H1 (cell line): ENCODE data around the gene OSBPL2. TPM values are rescaled to one million over a fixed set of nuclear protein-coding genes. Genes with fewer than 3 reads are reported as not detected.

Source experiments
- CTCF ChIA-PET: fragments of 300-600 bp; sonication (Branson Sonifier 250); formaldehyde crosslinking; loops from one replicate; lab custom pipeline; 2021; ENCODE audit not compliant: partially characterized antibody; lab: Charles Lee
- POLR2A ChIA-PET: fragments of 300-600 bp; sonication (Branson Sonifier 250); formaldehyde crosslinking; loops from one replicate; lab custom pipeline; 2021; ENCODE audit warnings: inconsistent platforms; ENCODE audit not compliant: partially characterized antibody; lab: Charles Lee
- DNase-seq, 2 experiments: peaks; one replicate each; pipeline versions ENCODE4 v3.0.0 to v3.0.0-alpha.2; 2010 to 2022; ENCODE audit warnings: low spot score in 2 of 2, low read depth in 1 of 2, mixed read lengths in 1 of 2
- FAIRE-seq: peaks from 2 replicates; lab custom pipeline; 2011; peaks lifted over from hg19 to GRCh38; lab: Jason Lieb, UNC
- H2AFZ ChIP-seq: 2 replicates; pipeline ENCODE4 v1.8.1; 2012; ENCODE audit warnings: low read length, inconsistent platforms
- H2AK5ac ChIP-seq: 2 replicates; pipeline ENCODE4 v1.6.1; 2013; ENCODE audit warnings: low read depth, low read length
- H2BK120ac ChIP-seq: replicated peaks from 2 replicates; pipeline ENCODE3; 2013; ENCODE audit warnings: low read depth, low read length, inconsistent platforms
- H2BK12ac ChIP-seq: 2 replicates; pipeline ENCODE4 v1.6.1; 2013; ENCODE audit warnings: low read depth, low read length
- H2BK15ac ChIP-seq: 2 replicates; pipeline ENCODE4 v1.6.1; 2013; ENCODE audit warnings: low read length
- H2BK20ac ChIP-seq: 2 replicates; pipeline ENCODE4 v1.6.1; 2013; ENCODE audit warnings: low read length
- H2BK5ac ChIP-seq: 2 replicates; pipeline ENCODE4 v1.6.1; 2013; ENCODE audit warnings: low read depth, low read length
- H3K14ac ChIP-seq: 2 replicates; pipeline ENCODE4 v1.6.1; 2013; ENCODE audit warnings: inconsistent platforms; ENCODE audit not compliant: insufficient read length
- H3K18ac ChIP-seq: 2 replicates; pipeline ENCODE4 v1.6.1; 2013; ENCODE audit warnings: low read length; ENCODE audit errors: extremely low read depth
- H3K23ac ChIP-seq: 2 replicates; pipeline ENCODE4 v1.6.1; 2013; ENCODE audit warnings: inconsistent platforms; ENCODE audit not compliant: insufficient read length
- H3K23me2 ChIP-seq: 2 replicates; pipeline ENCODE4 v1.6.1; 2013; ENCODE audit warnings: low read depth, low read length
- H3K27ac ChIP-seq: 2 replicates; pipeline ENCODE4 v1.6.1; 2011; ENCODE audit warnings: low read depth, low read length, inconsistent platforms
- H3K27me3 ChIP-seq, 4 experiments: replicated peaks in 1 of 4; 1 replicate in 1 of 4; 2 replicates in 3 of 4; pipeline versions ENCODE4 v1.6.1 to v1.8.1; 2011 to 2013; ENCODE audit warnings: low read length in 3 of 4, mild to moderate bottlenecking in 3 of 4, inconsistent platforms in 2 of 4, mixed read lengths in 2 of 4, moderate library complexity in 1 of 4; ENCODE audit not compliant: control insufficient read depth in 3 of 4, insufficient read depth in 3 of 4; ENCODE audit errors: extremely low read depth in 1 of 4
- H3K36me3 ChIP-seq, 4 experiments: 2 replicates each; pipeline versions ENCODE4 v1.6.1 to v1.8.1; 2011 to 2013; ENCODE audit warnings: mild to moderate bottlenecking in 4 of 4, low read length in 3 of 4, moderate library complexity in 2 of 4, control low read depth in 1 of 4, inconsistent platforms in 1 of 4; ENCODE audit not compliant: insufficient read depth in 4 of 4, control insufficient read depth in 2 of 4
- H3K4ac ChIP-seq: replicated peaks from 2 replicates; pipeline ENCODE3; 2013; ENCODE audit warnings: low read length, low read depth, mixed read lengths, inconsistent platforms; ENCODE audit not compliant: insufficient read length
- H3K4me1 ChIP-seq, 4 experiments: replicated peaks in 1 of 4; 1 replicate in 1 of 4; 2 replicates in 3 of 4; pipeline versions ENCODE4 v1.6.1 to v1.8.1; 2011 to 2013; ENCODE audit warnings: low read length in 3 of 4, inconsistent platforms in 2 of 4, mixed read lengths in 1 of 4; ENCODE audit not compliant: insufficient read depth in 4 of 4, control insufficient read depth in 3 of 4
- H3K4me2 ChIP-seq, 2 experiments: 2 replicates each; pipeline versions ENCODE4 v1.6.1 to v1.8.1; 2011 to 2013; ENCODE audit warnings: low read depth in 2 of 2, low read length in 2 of 2, control low read depth in 1 of 2, inconsistent platforms in 1 of 2, mild to moderate bottlenecking in 1 of 2; ENCODE audit not compliant: insufficient read depth in 1 of 2
- H3K4me3 ChIP-seq, 4 experiments: fragments of 200-600, 300-600 bp in 1 of 4; sonication (generic), shearing (Covaris generic), sonication (Bioruptor Twin) in 1 of 4; 2 replicates each; pipeline versions ENCODE4 v1.5.1 to v1.8.1; 2011 to 2016; ENCODE audit warnings: low read length in 4 of 4, low read depth in 3 of 4, control low read depth in 2 of 4, inconsistent platforms in 2 of 4, mild to moderate bottlenecking in 2 of 4, mixed read lengths in 1 of 4, moderate library complexity in 1 of 4; ENCODE audit not compliant: insufficient read depth in 2 of 4; ENCODE audit errors: extremely low read depth in 1 of 4
- H3K56ac ChIP-seq: replicated peaks from 2 replicates; pipeline ENCODE3; 2013; ENCODE audit warnings: low read depth, mild to moderate bottlenecking, mixed read lengths, low read length, inconsistent platforms; ENCODE audit not compliant: insufficient read length
- H3K79me1 ChIP-seq: 2 replicates; pipeline ENCODE4 v1.6.1; 2013; ENCODE audit warnings: low read depth, low read length, control low read depth
- H3K79me2 ChIP-seq, 2 experiments: 2 replicates each; pipeline versions ENCODE4 v1.6.1 to v1.8.1; 2012 to 2013; ENCODE audit warnings: low read length in 2 of 2, mild to moderate bottlenecking in 2 of 2, inconsistent platforms in 1 of 2; ENCODE audit not compliant: insufficient read depth in 2 of 2, control insufficient read depth in 1 of 2
- H3K9ac ChIP-seq, 4 experiments: replicated peaks in 1 of 4; 1 replicate in 1 of 4; 2 replicates in 3 of 4; pipeline versions ENCODE4 v1.6.1 to v1.8.1; 2011 to 2013; ENCODE audit warnings: low read depth in 3 of 4, low read length in 3 of 4, control low read depth in 2 of 4, mild to moderate bottlenecking in 2 of 4, moderate library complexity in 2 of 4, inconsistent platforms in 1 of 4; ENCODE audit errors: extremely low read depth in 1 of 4
- H3K9me3 ChIP-seq, 2 experiments: 2 replicates each; pipeline versions ENCODE4 v1.6.1 to v1.8.1; 2012 to 2013; ENCODE audit warnings: mild to moderate bottlenecking in 2 of 2, moderate library complexity in 2 of 2, control low read depth in 1 of 2, inconsistent platforms in 1 of 2, low read depth in 1 of 2, low read length in 1 of 2, mixed read lengths in 1 of 2; ENCODE audit not compliant: insufficient read depth in 2 of 2
- H4K20me1 ChIP-seq, 2 experiments: replicated peaks in 1 of 2; 2 replicates each; pipeline versions ENCODE3 to v1.8.1; 2011 to 2013; ENCODE audit warnings: inconsistent platforms in 2 of 2, low read length in 2 of 2, mild to moderate bottlenecking in 1 of 2; ENCODE audit not compliant: insufficient read depth in 2 of 2, control insufficient read depth in 1 of 2
- H4K5ac ChIP-seq: 2 replicates; pipeline ENCODE4 v1.6.1; 2013; ENCODE audit warnings: low read length, low read depth, mixed read lengths, inconsistent platforms; ENCODE audit not compliant: insufficient read length
- H4K8ac ChIP-seq: 2 replicates; pipeline ENCODE4 v1.8.0; 2013; ENCODE audit warnings: mild to moderate bottlenecking, moderate library complexity, low read length, inconsistent platforms; ENCODE audit not compliant: insufficient read depth; ENCODE audit errors: extremely low read depth
- H4K91ac ChIP-seq: replicated peaks from 2 replicates; pipeline ENCODE3; 2013; ENCODE audit warnings: low read length, mixed read lengths, inconsistent platforms; ENCODE audit not compliant: insufficient read length
- EGR1 ChIP-seq: IDR thresholded peaks from 2 replicates; pipeline ENCODE4 v1.6.1; 2011; ENCODE audit warnings: low read depth, low read length, borderline replicate concordance
- FOSL1 ChIP-seq: IDR thresholded peaks from 2 replicates; pipeline ENCODE4 v1.6.1; 2011; ENCODE audit warnings: mild to moderate bottlenecking, low read depth, low read length, moderate library complexity; ENCODE audit not compliant: insufficient read depth
- JUN ChIP-seq: IDR thresholded peaks from 2 replicates; pipeline ENCODE4 v1.6.1; 2011; ENCODE audit warnings: low read depth, mild to moderate bottlenecking, improper control_type of control experiment, low read length
- JUND ChIP-seq: IDR thresholded peaks from 2 replicates; pipeline ENCODE4 v1.6.1; 2011; ENCODE audit warnings: mild to moderate bottlenecking, improper control_type of control experiment, low read length
- KDM1A ChIP-seq: fragments of 200-600, 300-600 bp; sonication (generic); IDR thresholded peaks from 2 replicates; pipeline ENCODE4 v1.7.1; 2016; ENCODE audit warnings: mild to moderate bottlenecking, low read length, borderline replicate concordance
- KDM4A ChIP-seq: IDR thresholded peaks from one replicate; pipeline ENCODE4 v1.7.1; 2012; ENCODE audit warnings: low read depth, mild to moderate bottlenecking, moderate library complexity, low read length, inconsistent platforms; ENCODE audit not compliant: severe bottlenecking
- POLR2AphosphoS5 ChIP-seq: IDR thresholded peaks from 2 replicates; pipeline ENCODE4 v1.6.1; 2011; ENCODE audit warnings: low read depth, low read length
- SIX5 ChIP-seq: IDR thresholded peaks from 2 replicates; pipeline ENCODE4 v1.6.1; 2011; ENCODE audit warnings: mild to moderate bottlenecking, low read depth, low read length
- SP4 ChIP-seq: IDR thresholded peaks from 2 replicates; pipeline ENCODE4 v1.6.1; 2012; ENCODE audit warnings: low read length, inconsistent platforms
- TBP ChIP-seq: IDR thresholded peaks from 2 replicates; pipeline ENCODE4 v1.6.1; 2011; ENCODE audit warnings: low read depth, low read length, improper control_type of control experiment
- TCF12 ChIP-seq: IDR thresholded peaks from 2 replicates; pipeline ENCODE4 v1.6.1; 2011; ENCODE audit warnings: low read depth, mild to moderate bottlenecking, low read length
- TEAD4 ChIP-seq: IDR thresholded peaks from 2 replicates; pipeline ENCODE4 v1.6.1; 2012; ENCODE audit warnings: low read depth, low read length, inconsistent platforms, mixed read lengths
- WGBS, 2 experiments: shearing (Covaris generic) in 1 of 2; methylation state at CpG; one replicate each; pipeline versions ENCODE4 v1.1.6 to v1.1.7; 2013 to 2015; ENCODE audit warnings: low lambda C conversion rate in 2 of 2, mixed read lengths in 2 of 2, inconsistent platforms in 1 of 2, low coverage in 1 of 2, missing lambda C conversion rate in 1 of 2; ENCODE audit not compliant: insufficient replicate concordance in 2 of 2, insufficient coverage in 1 of 2, insufficient read length in 1 of 2; ENCODE audit errors: extremely low coverage in 1 of 2, missing lambda C conversion rate in 1 of 2; 5-methylcytosine and 5-hydroxymethylcytosine counted together
- polyA plus RNA-seq, 7 experiments: library from polyadenylated mRNA; depleted of rRNA in 3 of 7; stranded (reverse) in 5 of 7; unstranded in 2 of 7; fragments of >200 nt in 5 of 7; fragments of 200-250 nt in 2 of 7; gene quantifications; 1 replicate in 5 of 7; 2 replicates in 1 of 7; 4 replicates in 1 of 7; pipeline versions ENCODE4 v1.2.1 to v1.2.3, GENCODE V29; 2011 to 2013; ENCODE audit warnings: missing spikeins in 2 of 7, mixed read lengths in 2 of 7
- total RNA-seq: library from RNA; stranded (reverse); fragmentation: NEBNext Ultra II Directional; extraction: Animal tissue kit (Norgen Biotek cat#: 25700); gene quantifications from 2 replicates; pipeline ENCODE4 v1.2.1, GENCODE V29; 2021
- TF ChIP-seq, protein P1 (sequence below): IDR thresholded peaks from 2 replicates; pipeline ENCODE4 v1.6.1; 2012; ENCODE audit warnings: low read length, inconsistent platforms

Gene OSBPL2
- total and polyA plus RNA-seq, 2 of the 8 experiments (the other 6 are each of a cell fraction or from before 2014, with no cell fraction given), result 11.7 to 42.4 TPM

DNA sequence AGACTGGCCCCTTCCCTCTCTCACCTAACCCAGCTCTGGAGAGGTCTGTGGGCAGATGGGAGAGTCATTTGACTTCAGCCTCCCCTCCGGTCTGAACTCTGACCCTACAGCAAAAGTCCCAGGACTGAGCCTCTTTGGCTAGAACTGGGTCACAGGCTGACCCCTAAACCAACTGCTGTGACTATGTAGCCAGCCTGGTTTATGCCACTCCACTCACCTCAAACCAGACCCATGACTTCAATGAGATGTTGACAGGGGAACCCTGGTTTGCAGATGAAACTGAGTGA, 864 bp upstream of the OSBPL2 start:
- no peak overlapping the region for H3K14ac ChIP-seq
- FAIRE-seq (no peak), DNase-seq (no peak)
- H3K23me2 ChIP-seq, result peaks cover 2% of the 10 kb centered on the region; the same call in 1 of the 2 replicates
- peaks cover 5 to 14% of the 10 kb centered on the region in 2 experiments for H4K20me1 ChIP-seq
- no peak overlapping the region for H3K18ac ChIP-seq
- H4K91ac ChIP-seq, result no peak overlapping the region
- H2BK15ac ChIP-seq, result no peak overlapping the region
- 90% methylated on average over 1 of the region's 1 CpG; no CpG with 5 or more reads in 1 of the 2 experiments for WGBS, 2 experiments
- H2AFZ ChIP-seq, result peak overlapping the region; percentile 85
- no peak overlapping the region for H3K23ac ChIP-seq
- no peak overlapping the region for H4K5ac ChIP-seq
- no peak overlapping the region for H4K8ac ChIP-seq
- no peak overlapping the region for H3K4ac ChIP-seq
- peaks cover 0 to 9% (median 6%) of the 10 kb centered on the region in 4 experiments; a peak in 5 of 7 replicates for H3K4me1 ChIP-seq
- peaks cover 13% of the 10 kb centered on the region; the same call in 1 of the 2 replicates for H3K79me1 ChIP-seq
- no peak overlapping the region for H3K9ac ChIP-seq
- H3K27ac ChIP-seq, result no peak overlapping the region
- H3K4me3 ChIP-seq, result peak overlapping the region in 2 of 4 experiments; percentile 4 to 52; a peak in 2 of 8 replicates
- 0 out of 8 replicates have a peak, but pooled peaks cover 0 to under 1% (median 0%) of the 10 kb centered on the region in 4 experiments for H3K36me3 ChIP-seq
- ChIA-PET POLR2A (interaction anchor here (0.9 to 2.6 kb wide), 4 partner anchors 11 to 116 kb away, joined by 3 to 7 read pairs (median 3); partner anchors contain the start of gene LSM14B), CTCF (no interaction called here)
- no peak overlapping the region for H2BK120ac ChIP-seq
- H2AK5ac ChIP-seq, result no peak overlapping the region
- H3K9me3 ChIP-seq, result peaks cover 0 to 2% of the 10 kb centered on the region in 2 experiments; a peak in 1 of 4 replicates
- H2BK20ac ChIP-seq, result no peak overlapping the region
- no peak overlapping the region for H2BK12ac ChIP-seq
- H3K56ac ChIP-seq, result no peak overlapping the region
- peaks cover 6 to 36% of the 10 kb centered on the region in 2 experiments; a peak in 3 of 4 replicates for H3K79me2 ChIP-seq
- H3K27me3 ChIP-seq, result 0 out of 7 replicates have a peak, but pooled peaks cover 0 to 3% (median 0%) of the 10 kb centered on the region in 4 experiments
- no peak overlapping the region for H2BK5ac ChIP-seq
- peak overlapping the region; percentile 32 to 68; a peak in 2 of 4 replicates for H3K4me2 ChIP-seq
- TF ChIP-seq KDM1A, result no peak
- TF ChIP-seq KDM4A, result no peak
- no peak for TF ChIP-seq FOSL1
- TF ChIP-seq TCF12, result no peak
- no peak for TF ChIP-seq JUN
- TF ChIP-seq SP4, result no peak
- TF ChIP-seq, protein P1, sequence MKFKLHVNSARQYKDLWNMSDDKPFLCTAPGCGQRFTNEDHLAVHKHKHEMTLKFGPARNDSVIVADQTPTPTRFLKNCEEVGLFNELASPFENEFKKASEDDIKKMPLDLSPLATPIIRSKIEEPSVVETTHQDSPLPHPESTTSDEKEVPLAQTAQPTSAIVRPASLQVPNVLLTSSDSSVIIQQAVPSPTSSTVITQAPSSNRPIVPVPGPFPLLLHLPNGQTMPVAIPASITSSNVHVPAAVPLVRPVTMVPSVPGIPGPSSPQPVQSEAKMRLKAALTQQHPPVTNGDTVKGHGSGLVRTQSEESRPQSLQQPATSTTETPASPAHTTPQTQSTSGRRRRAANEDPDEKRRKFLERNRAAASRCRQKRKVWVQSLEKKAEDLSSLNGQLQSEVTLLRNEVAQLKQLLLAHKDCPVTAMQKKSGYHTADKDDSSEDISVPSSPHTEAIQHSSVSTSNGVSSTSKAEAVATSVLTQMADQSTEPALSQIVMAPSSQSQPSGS, result no peak
- TF ChIP-seq JUND, result no peak
- no peak for TF ChIP-seq TEAD4
- no peak for TF ChIP-seq EGR1
- TF ChIP-seq TBP, result no peak
- TF ChIP-seq SIX5, result no peak
- no peak for TF ChIP-seq POLR2AphosphoS5
